NCI-H1092 (cell line): Measurements from ENCODE around the gene SMIM11.
"Not testable (repeated sequence)": the region's sequence is repeated elsewhere in the genome, so short reads cannot be mapped to it uniquely, and the experiment has no call there.

Experiments
- DNase-seq: peaks from one replicate; lab custom pipeline; 2025; lab: John Stamatoyannopoulos, UW

The SMIM11 gene

GRCh38 chr21:34423805-34424204, 48.5 kb downstream of the SMIM11 start, which contains the start of gene SMIM34:
SMIM34 (minus strand) TSS chr21:34423951; CDS start chr21:34423839, 112 bp downstream.
- DNase-seq = not testable (repeated sequence)

DNA sequence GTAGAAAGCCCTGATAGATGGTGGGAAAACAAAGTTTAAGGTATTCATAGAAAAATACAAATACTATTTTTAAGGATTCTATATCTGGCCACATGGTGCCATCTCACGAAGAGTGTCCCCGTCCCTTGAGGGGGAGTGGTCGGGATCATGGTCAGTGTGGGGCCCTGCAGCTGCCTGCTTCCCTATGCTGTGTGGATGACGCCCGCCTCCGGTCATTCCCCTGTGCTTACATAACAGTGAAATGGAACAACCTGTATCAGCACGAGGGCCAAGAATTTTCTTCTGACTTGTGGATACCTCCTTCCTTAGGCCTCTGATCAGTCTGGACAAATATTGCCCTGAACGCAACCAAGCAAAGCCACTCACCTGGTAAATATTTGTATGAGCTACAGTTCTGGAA, 52.0 kb downstream of the SMIM11 start:
- not testable (repeated sequence) for DNase-seq

- DNase-seq = not testable (repeated sequence)
Measured at GRCh38 chr21:34428441-34428840, 53.1 kb downstream of the SMIM11 start.

DNA sequence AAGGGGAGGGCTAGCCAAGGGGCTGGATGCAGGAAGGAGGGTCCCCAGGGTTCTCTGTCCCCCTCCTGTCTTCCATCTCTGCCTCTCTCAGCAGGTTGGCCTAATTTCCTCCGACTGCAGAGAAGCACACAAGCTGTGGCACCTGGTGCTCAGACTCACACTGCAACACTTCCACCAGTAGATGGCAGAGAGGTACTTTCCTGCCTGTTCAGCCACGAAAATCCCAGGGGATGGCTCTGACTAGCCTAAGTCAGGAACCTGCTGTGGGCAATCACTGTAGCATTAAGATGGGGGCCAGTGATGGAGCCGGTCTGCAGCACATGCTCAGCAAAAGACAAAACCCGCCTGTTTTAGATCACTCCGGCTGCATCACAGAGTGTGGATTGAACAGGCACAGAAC, 54.4 kb downstream of the SMIM11 start:
- not testable (repeated sequence) for DNase-seq
